SU-DHL-6 (cell line): ENCODE measurements around the gene PLXNA2.

Experiments used
- H2AFZ ChIP-seq: fragments of 200-600 bp; sonication (generic); 2 replicates; pipeline ENCODE4 v1.6.1; 2014; ENCODE audit warnings: low read depth, mild to moderate bottlenecking, moderate library complexity, mixed read lengths, antibody characterized with exemption, low read length; ENCODE audit not compliant: severe bottlenecking
- H3F3A ChIP-seq: fragments of 200-600 bp; shearing (Covaris generic); 2 replicates; pipeline ENCODE4 v1.6.0; 2016; ENCODE audit warnings: antibody characterized with exemption, mild to moderate bottlenecking; ENCODE audit not compliant: insufficient read depth
- H3K27ac ChIP-seq: fragments of 200-600 bp; sonication (generic); 2 replicates; pipeline ENCODE4 v1.5.1; 2016; ENCODE audit warnings: low read depth, mild to moderate bottlenecking, low read length, moderate library complexity, mixed read lengths
- H3K27me3 ChIP-seq: fragments of 200-600 bp; sonication (generic), shearing (Covaris generic); 2 replicates; pipeline ENCODE4 v1.6.0; 2014; ENCODE audit warnings: mild to moderate bottlenecking, low read length
- H3K36me3 ChIP-seq: fragments of 200-600 bp; sonication (generic); 2 replicates; pipeline ENCODE4 v1.6.1; 2014; ENCODE audit warnings: mild to moderate bottlenecking, low read length, mixed read lengths
- H3K4me2 ChIP-seq: fragments of 300-600, 200-600 bp; shearing (Covaris generic), sonication (generic); 2 replicates; pipeline ENCODE4 v1.6.0; 2014; ENCODE audit warnings: low read length, low read depth, mild to moderate bottlenecking; ENCODE audit not compliant: poor library complexity, severe bottlenecking
- H3K4me3 ChIP-seq: fragments of 200-600 bp; sonication (generic); 2 replicates; pipeline ENCODE4 v1.5.1; 2014; ENCODE audit warnings: antibody characterized with exemption, low read length, mild to moderate bottlenecking, mixed read lengths; ENCODE audit not compliant: insufficient read depth, poor library complexity, severe bottlenecking
- H3K79me2 ChIP-seq: fragments of 200-600 bp; sonication (generic); 2 replicates; pipeline ENCODE4 v1.6.1; 2014; ENCODE audit warnings: mild to moderate bottlenecking, low read length, moderate library complexity; ENCODE audit not compliant: insufficient read depth
- H3K9ac ChIP-seq: fragments of 200-600 bp; sonication (generic); 2 replicates; pipeline ENCODE4 v1.7.0; 2014; ENCODE audit warnings: mild to moderate bottlenecking, low read length
- H3K9me2 ChIP-seq: fragments of 200-600 bp; sonication (generic); replicated peaks from 2 replicates; pipeline ENCODE4 v1.6.1; 2014; ENCODE audit warnings: low read length; ENCODE audit not compliant: insufficient read depth
- H3K9me3 ChIP-seq: fragments of 200-600 bp; sonication (generic); 2 replicates; pipeline ENCODE4 v1.6.1; 2014; ENCODE audit warnings: low read length, mixed read lengths; ENCODE audit not compliant: insufficient read depth
- H4K20me1 ChIP-seq: fragments of 200-600 bp; sonication (generic); 2 replicates; pipeline ENCODE4 v1.6.1; 2014; ENCODE audit warnings: low read depth, mild to moderate bottlenecking, antibody characterized with exemption, low read length, moderate library complexity, mixed read lengths
- EZH2phosphoT487 ChIP-seq: fragments of 200-600 bp; sonication (generic), shearing (Covaris generic); conservative IDR thresholded peaks from 2 replicates; pipeline ENCODE4 v1.6.1; 2018; ENCODE audit warnings: mild to moderate bottlenecking, antibody characterized with exemption, low read length, moderate library complexity, mixed read lengths
- TF ChIP-seq, protein P1 (sequence below): fragments of 200-600 bp; sonication (generic); IDR thresholded peaks from one replicate; pipeline ENCODE4 v1.5.1; 2017; ENCODE audit warnings: antibody characterized with exemption, mild to moderate bottlenecking, low read length, moderate library complexity; ENCODE audit not compliant: insufficient read depth, poor library complexity, severe bottlenecking

PLXNA2 gene

DNA sequence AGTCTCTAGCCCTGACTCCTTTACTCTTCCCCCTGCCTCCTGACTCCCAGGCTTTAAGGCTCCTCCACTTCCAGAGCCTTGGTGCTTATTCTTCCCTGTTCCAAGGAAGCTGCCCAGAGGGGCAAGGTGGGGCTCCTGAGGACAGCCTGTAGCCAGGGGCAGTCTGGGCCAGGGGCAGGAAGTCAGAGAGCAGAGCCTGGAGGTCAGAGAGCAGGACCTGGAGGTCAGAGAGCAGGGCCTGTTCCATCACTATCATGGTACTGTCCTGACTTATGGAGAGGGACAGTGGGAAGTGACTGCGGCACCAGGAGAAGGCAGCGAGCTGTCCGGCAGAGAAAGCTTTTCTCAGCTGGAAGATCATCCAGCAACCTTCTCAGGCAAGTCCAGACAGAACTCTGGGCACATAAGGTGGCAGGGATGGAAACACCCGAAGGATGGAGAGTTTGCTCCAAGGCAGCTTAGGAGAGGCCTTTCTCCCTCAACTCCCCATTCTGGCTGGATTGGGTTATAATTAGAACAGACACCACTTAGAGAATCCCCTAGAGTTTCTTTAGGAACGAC lies 25.0 kb downstream of the PLXNA2 start:
- Histone ChIP-seq H3K9ac (no peak overlapping the region), H3K36me3 (no peaks in the 10 kb centered on the region), H2AFZ (no peak overlapping the region), H3K27ac (no peak overlapping the region), H4K20me1 (no peaks in the 10 kb centered on the region), H3K79me2 (no peaks in the 10 kb centered on the region), H3K9me2 (no peaks in the 10 kb centered on the region), H3K27me3 (no peaks in the 10 kb centered on the region), H3K4me2 (no peak overlapping the region), H3F3A (no peaks in the 10 kb centered on the region), H3K9me3 (no peaks in the 10 kb centered on the region), H3K4me3 (no peak overlapping the region)
- TF ChIP-seq, protein P1, sequence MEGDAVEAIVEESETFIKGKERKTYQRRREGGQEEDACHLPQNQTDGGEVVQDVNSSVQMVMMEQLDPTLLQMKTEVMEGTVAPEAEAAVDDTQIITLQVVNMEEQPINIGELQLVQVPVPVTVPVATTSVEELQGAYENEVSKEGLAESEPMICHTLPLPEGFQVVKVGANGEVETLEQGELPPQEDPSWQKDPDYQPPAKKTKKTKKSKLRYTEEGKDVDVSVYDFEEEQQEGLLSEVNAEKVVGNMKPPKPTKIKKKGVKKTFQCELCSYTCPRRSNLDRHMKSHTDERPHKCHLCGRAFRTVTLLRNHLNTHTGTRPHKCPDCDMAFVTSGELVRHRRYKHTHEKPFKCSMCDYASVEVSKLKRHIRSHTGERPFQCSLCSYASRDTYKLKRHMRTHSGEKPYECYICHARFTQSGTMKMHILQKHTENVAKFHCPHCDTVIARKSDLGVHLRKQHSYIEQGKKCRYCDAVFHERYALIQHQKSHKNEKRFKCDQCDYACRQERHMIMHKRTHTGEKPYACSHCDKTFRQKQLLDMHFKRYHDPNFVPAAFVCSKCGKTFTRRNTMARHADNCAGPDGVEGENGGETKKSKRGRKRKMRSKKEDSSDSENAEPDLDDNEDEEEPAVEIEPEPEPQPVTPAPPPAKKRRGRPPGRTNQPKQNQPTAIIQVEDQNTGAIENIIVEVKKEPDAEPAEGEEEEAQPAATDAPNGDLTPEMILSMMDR, result no peak
- TF ChIP-seq EZH2phosphoT487, result no peak

DNA sequence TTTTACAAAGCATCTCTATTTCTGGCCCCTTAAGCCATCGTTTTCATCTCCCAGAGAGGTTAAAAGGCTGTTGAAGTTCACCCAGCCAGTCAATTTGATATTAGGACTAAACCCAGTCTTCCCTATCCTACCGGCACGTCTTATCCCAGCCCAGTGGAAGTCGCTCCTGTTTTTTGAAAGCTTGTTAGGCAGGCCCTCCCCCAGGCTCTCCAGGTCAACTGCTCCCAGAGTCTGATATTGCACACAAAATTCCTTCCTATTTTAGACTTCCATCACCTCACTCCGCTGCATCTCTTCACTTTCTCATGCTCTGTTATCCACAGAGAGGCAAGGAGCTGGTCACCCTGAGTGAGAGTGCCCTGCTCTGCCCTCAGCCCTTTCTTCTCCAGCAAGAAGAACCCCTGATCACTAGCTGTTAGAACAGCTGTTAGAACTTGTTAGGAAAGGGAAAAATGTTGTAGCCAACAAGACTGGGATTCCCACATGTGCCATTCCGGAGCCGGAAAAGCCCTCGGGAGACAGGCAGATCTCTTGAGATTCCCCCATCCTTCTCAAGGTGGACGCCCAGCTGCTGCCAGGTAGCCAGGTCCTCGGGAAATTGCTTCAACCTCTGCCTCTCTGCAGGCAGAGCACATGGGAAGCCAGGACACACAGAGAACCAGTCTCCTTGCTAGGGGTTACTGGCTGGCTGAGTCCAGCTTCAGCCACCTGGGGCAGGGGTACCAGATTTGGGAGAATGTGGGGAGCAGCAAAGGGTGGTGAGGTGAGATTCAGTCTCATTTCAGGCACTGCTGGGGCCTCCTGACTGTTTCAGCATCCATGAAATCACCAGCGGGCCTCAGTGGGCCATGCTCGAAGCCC lies 25.7 kb downstream of the PLXNA2 start:
- Histone ChIP-seq H3K9me2 (no peaks in the 10 kb centered on the region), H3K9me3 (no peaks in the 10 kb centered on the region), H3K27me3 (no peaks in the 10 kb centered on the region), H2AFZ (no peak overlapping the region), H3F3A (no peaks in the 10 kb centered on the region), H3K27ac (no peak overlapping the region), H3K36me3 (no peaks in the 10 kb centered on the region), H3K4me2 (no peak overlapping the region), H4K20me1 (no peaks in the 10 kb centered on the region), H3K79me2 (no peaks in the 10 kb centered on the region), H3K4me3 (no peak overlapping the region), H3K9ac (no peak overlapping the region)
- TF ChIP-seq, protein P1, result no peak
- no peak for TF ChIP-seq EZH2phosphoT487

DNA sequence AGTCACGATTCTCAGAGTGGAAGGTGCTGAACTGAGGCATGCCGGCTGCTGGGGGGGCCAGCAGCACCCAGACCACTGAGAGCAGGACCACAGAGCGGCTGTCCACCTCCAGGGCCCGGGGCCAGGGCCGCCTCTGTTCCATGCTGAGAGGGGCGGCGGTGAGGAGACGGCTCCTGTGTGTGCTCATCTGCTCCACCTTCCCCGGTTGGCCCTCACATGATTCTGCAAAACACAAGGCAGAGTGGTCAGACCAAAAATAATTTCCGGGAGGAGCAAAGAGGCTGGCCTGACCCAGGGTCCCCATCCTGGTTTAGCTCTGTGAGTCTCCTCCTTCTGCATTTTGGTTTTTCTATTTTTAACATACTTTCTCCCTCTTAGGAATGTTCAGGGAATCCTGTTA lies 26.4 kb downstream of the PLXNA2 start:
- TF ChIP-seq EZH2phosphoT487, result no peak
- TF ChIP-seq, protein P1, result no peak
- Histone ChIP-seq H3K36me3 (no peaks in the 10 kb centered on the region), H2AFZ (no peak overlapping the region), H4K20me1 (no peaks in the 10 kb centered on the region), H3K9me2 (no peaks in the 10 kb centered on the region), H3K9me3 (no peaks in the 10 kb centered on the region), H3K9ac (no peak overlapping the region), H3K4me2 (no peak overlapping the region), H3F3A (no peaks in the 10 kb centered on the region), H3K27ac (no peak overlapping the region), H3K79me2 (no peaks in the 10 kb centered on the region), H3K4me3 (no peak overlapping the region), H3K27me3 (no peaks in the 10 kb centered on the region)
